ENCODE measurements around the gene TMEM44.

DNA sequence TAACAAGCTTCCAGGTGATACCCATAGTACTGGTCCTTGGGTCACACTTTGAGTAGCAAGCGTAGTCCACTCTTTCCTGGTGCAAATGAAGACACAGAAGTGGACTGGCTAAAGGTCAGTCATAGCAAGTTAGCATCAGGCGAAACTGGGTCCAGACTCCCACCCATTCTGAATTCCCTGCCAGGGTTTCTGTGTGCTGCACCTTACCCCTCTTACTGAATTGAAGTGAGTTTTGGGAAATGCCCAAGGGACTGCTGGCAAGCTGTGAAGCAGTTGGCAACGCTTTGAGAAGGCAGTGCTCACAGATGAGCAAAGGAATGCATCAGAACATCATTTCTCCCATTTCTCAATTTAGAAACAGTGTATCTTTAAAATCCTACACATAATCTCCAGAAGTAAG is 40.5 kb upstream of the TMEM44 start:
- TF ChIP-seq, protein P1, sequence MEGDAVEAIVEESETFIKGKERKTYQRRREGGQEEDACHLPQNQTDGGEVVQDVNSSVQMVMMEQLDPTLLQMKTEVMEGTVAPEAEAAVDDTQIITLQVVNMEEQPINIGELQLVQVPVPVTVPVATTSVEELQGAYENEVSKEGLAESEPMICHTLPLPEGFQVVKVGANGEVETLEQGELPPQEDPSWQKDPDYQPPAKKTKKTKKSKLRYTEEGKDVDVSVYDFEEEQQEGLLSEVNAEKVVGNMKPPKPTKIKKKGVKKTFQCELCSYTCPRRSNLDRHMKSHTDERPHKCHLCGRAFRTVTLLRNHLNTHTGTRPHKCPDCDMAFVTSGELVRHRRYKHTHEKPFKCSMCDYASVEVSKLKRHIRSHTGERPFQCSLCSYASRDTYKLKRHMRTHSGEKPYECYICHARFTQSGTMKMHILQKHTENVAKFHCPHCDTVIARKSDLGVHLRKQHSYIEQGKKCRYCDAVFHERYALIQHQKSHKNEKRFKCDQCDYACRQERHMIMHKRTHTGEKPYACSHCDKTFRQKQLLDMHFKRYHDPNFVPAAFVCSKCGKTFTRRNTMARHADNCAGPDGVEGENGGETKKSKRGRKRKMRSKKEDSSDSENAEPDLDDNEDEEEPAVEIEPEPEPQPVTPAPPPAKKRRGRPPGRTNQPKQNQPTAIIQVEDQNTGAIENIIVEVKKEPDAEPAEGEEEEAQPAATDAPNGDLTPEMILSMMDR (IDR thresholded peaks at IDR 0.05), result no peak
- TF ChIP-seq POLR2A (IDR thresholded peaks at IDR 0.05), result no peak

Data from body of pancreas (tissue), 4 donors.